Measurements from ENCODE around the gene DPCD. TPM values are rescaled to one million over a fixed set of nuclear protein-coding genes. Genes with fewer than 3 reads are reported as not detected.

DPCD gene
- total RNA-seq, 1 donor from 2014 or later = 71.1 TPM

GRCh38 chr10:101639141-101639900 lies 51.2 kb downstream of the DPCD start:
- no peak for DNase-seq (ENCODE audit: low spot score)
- no peak overlapping the region for H3K4me2 ChIP-seq
- H3K9ac ChIP-seq = no peak overlapping the region
- TF ChIP-seq EZH2 (IDR thresholded peaks at IDR 0.05) (no peak), EZH2phosphoT487 (IDR thresholded peaks at IDR 0.05) (no peak), CTCF (IDR thresholded peaks at IDR 0.05) (no peak)
- H3K4me1 Mint-ChIP-seq = peaks cover 16% of the 10 kb centered on the region
- no peaks in the 10 kb centered on the region for H4K20me1 ChIP-seq (ENCODE audit: low read depth)
- no peak overlapping the region for H3K4me3 Mint-ChIP-seq
- peaks cover 39% of the 10 kb centered on the region for H3K4me1 ChIP-seq
- no peak overlapping the region for H2AFZ ChIP-seq (replicated peaks)
- peaks cover under 1% of the 10 kb centered on the region for H3K9me3 Mint-ChIP-seq
- H3K4me3 ChIP-seq = no peak overlapping the region
- no peaks in the 10 kb centered on the region for H3K27me3 ChIP-seq
- peaks cover 26% of the 10 kb centered on the region for H3K36me3 Mint-ChIP-seq
- H3K27ac ChIP-seq = no peak overlapping the region
- peaks cover 28% of the 10 kb centered on the region for H3F3A ChIP-seq (ENCODE audit: low read depth)
- peaks cover 9% of the 10 kb centered on the region for H3K9me3 ChIP-seq (ENCODE audit: low read depth)
- no peak overlapping the region for H3K27ac Mint-ChIP-seq
- peaks cover 9% of the 10 kb centered on the region for H3K36me3 ChIP-seq
- peaks cover 2% of the 10 kb centered on the region for H3K27me3 Mint-ChIP-seq (ENCODE audit: insufficient read depth, low read depth)
- H3K79me2 ChIP-seq (ENCODE audit: low read depth) = peaks cover 18% of the 10 kb centered on the region

GRCh38 chr10:101643546-101643945 lies 55.4 kb downstream of the DPCD start:
- H3K27ac ChIP-seq = peak overlapping the region; percentile 98
- H3F3A ChIP-seq (ENCODE audit: low read depth) = peaks cover 55% of the 10 kb centered on the region
- H3K4me3 Mint-ChIP-seq = no peak overlapping the region
- H3K36me3 ChIP-seq = no peaks in the 10 kb centered on the region
- H3K79me2 ChIP-seq (ENCODE audit: low read depth) = peaks cover 18% of the 10 kb centered on the region
- TF ChIP-seq EZH2phosphoT487 (IDR thresholded peaks at IDR 0.05) = no peak
- TF ChIP-seq CTCF (IDR thresholded peaks at IDR 0.05) = no peak
- TF ChIP-seq EZH2 (IDR thresholded peaks at IDR 0.05) = no peak
- peaks cover 2% of the 10 kb centered on the region for H3K27me3 Mint-ChIP-seq (ENCODE audit: insufficient read depth, low read depth)
- H3K9ac ChIP-seq = no peak overlapping the region
- H3K4me2 ChIP-seq = peak overlapping the region; percentile 70
- peaks cover 12% of the 10 kb centered on the region for H3K36me3 Mint-ChIP-seq
- no peaks in the 10 kb centered on the region for H3K27me3 ChIP-seq
- H3K4me1 Mint-ChIP-seq = peaks cover 26% of the 10 kb centered on the region
- H3K9me3 Mint-ChIP-seq = no peaks in the 10 kb centered on the region
- H3K4me1 ChIP-seq = peaks cover 65% of the 10 kb centered on the region
- H3K4me3 ChIP-seq = peak overlapping the region; percentile 2
- H4K20me1 ChIP-seq (ENCODE audit: low read depth) = no peaks in the 10 kb centered on the region
- peak; percentile 67 for DNase-seq (ENCODE audit: low spot score)
- H2AFZ ChIP-seq (replicated peaks) = no peak overlapping the region
- H3K27ac Mint-ChIP-seq = no peak overlapping the region
- no peaks in the 10 kb centered on the region for H3K9me3 ChIP-seq (ENCODE audit: low read depth)

GRCh38 chr10:101644002-101644401 lies 55.9 kb downstream of the DPCD start:
- Histone ChIP-seq H3K4me2 (peak overlapping the region; percentile 70), H4K20me1 (ENCODE audit: low read depth) (no peaks in the 10 kb centered on the region), H2AFZ (replicated peaks) (no peak overlapping the region), H3F3A (ENCODE audit: low read depth) (peaks cover 50% of the 10 kb centered on the region), H3K27me3 (no peaks in the 10 kb centered on the region), H3K4me3 (no peak overlapping the region), H3K9ac (no peak overlapping the region), H3K79me2 (ENCODE audit: low read depth) (peaks cover 18% of the 10 kb centered on the region), H3K36me3 (no peaks in the 10 kb centered on the region), H3K4me1 (peaks cover 61% of the 10 kb centered on the region), H3K9me3 (ENCODE audit: low read depth) (no peaks in the 10 kb centered on the region), H3K27ac (peak overlapping the region; percentile 98)
- Mint-ChIP-seq H3K4me3 (no peak overlapping the region), H3K9me3 (no peaks in the 10 kb centered on the region), H3K36me3 (peaks cover 12% of the 10 kb centered on the region), H3K27me3 (ENCODE audit: insufficient read depth, low read depth) (peaks cover 2% of the 10 kb centered on the region), H3K27ac (no peak overlapping the region), H3K4me1 (peaks cover 26% of the 10 kb centered on the region)
- DNase-seq (ENCODE audit: low spot score) = peak; percentile 93
- TF ChIP-seq CTCF (IDR thresholded peaks at IDR 0.05) = no peak
